Mesenteric fat pad (tissue), 1 donor: ENCODE results near the gene UBE2I. TPM values are rescaled to one million over a fixed set of nuclear protein-coding genes. Genes with fewer than 3 reads are reported as not detected.
"Not testable (repeated sequence)": the region's sequence is repeated elsewhere in the genome, so short reads cannot be mapped to it uniquely, and the experiment has no call there.

ENCODE experiments used
- DNase-seq: peaks from one replicate; pipeline ENCODE4 v3.0.0-alpha.2; 2020; ENCODE audit warnings: low spot score
- long read RNA-seq: library from polyadenylated mRNA; unstranded; transcript quantifications from one replicate; pipeline ENCODE4 v2.0.0, GENCODE V29; 2020
- total RNA-seq: library from RNA; stranded (reverse); fragmentation: NEBNext Ultra II Directional; extraction: Animal tissue kit (Norgen Biotek cat#: 25700); gene quantifications from one replicate; pipeline ENCODE4 v1.2.1, GENCODE V29; 2021
- donor health status: DM: yes; HTN: yes; CAD: no.

UBE2I gene
- 91.9 TPM for total RNA-seq
- long read RNA-seq, transcript UBE2I-203 (7 exons, 2,976 nt), result major isoform, 129 of 176 reads
- long read RNA-seq, transcript UBE2I-212 (1 exons, 2,642 nt), result minor isoform, 5 of 176 reads
- long read RNA-seq, transcript UBE2I-208 (4 exons, 1,771 nt), result minor isoform, 8 of 176 reads
- long read RNA-seq, partial matches to known transcripts, result 10 of 176 reads
- long read RNA-seq, other reads (novel, unspliced or antisense), result 19 of 176 reads

GRCh38 chr16:1308977-1309885 is at the start of gene UBE2I:
TSS of gene UBE2I (plus strand) at chr16:1309636. CDS start at chr16:1314031, 4,395 bp downstream.
- peak; percentile 98 for DNase-seq

- DNase-seq, result no peak
Measured at GRCh38 chr16:1259760-1260068, 49.7 kb upstream of the UBE2I start.

- no peak for DNase-seq
Measured at GRCh38 chr16:1260101-1260680, 49.2 kb upstream of the UBE2I start.

GRCh38 chr16:1261131-1261892 is 48.1 kb upstream of the UBE2I start:
- DNase-seq, result no peak

- no peak for DNase-seq
Measured at GRCh38 chr16:1262210-1262845, 47.1 kb upstream of the UBE2I start.

DNA sequence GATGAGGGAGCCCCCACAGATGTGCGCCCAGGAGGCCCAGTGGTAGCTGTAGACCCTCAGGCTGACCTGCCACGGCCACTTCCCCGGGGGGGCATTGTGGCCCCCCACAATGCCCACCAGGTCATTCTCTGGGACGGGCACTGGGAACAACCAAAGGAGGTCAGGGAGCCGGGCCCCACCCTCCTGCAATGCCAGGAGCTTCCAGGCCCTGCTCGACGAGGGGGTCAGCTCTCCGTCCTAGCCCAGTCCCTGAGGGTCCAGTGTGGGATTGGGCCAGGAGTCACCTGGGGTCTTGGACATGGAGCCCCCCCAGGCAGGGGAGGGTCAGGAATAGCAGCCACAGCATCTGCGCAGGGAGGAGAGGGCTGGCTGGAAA is 46.6 kb upstream of the UBE2I start:
- no peak for DNase-seq

DNA sequence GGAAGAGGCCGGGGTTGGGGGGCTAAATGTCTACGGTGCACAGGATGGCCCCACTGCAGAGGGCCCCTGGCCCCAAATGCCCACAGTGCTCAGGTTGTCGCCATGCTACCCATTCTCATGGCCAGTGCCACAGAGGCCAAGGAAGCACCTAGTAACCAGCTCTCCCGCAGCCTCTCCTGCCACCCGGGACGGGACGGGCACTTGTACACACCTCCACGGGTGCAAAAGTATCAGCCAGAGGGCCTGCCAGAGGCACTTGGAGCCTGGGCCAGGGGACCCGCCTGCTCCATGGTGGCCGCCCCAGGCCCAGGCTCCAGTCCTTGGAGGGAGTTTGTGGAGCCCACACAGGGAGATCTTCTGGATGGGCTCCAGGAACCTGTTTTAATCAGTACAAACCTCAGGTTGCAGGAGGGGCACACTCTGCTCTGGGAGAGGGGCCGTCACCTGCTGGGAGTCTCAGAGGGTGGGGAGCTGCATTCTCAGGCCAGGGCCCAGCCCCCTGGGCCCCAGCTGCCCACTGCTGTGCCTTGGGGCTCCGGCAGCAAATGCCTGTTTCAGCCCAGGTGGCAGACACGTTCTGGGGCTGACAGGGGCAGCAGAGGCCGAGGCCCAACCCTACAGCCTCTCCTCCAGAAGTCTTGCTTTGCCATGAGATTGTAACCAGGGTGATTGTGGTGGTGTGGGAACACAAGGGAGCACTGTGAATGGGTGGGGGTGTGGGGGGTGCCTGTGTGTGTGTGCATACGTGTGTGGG is 45.7 kb upstream of the UBE2I start:
- DNase-seq, result no peak

DNA sequence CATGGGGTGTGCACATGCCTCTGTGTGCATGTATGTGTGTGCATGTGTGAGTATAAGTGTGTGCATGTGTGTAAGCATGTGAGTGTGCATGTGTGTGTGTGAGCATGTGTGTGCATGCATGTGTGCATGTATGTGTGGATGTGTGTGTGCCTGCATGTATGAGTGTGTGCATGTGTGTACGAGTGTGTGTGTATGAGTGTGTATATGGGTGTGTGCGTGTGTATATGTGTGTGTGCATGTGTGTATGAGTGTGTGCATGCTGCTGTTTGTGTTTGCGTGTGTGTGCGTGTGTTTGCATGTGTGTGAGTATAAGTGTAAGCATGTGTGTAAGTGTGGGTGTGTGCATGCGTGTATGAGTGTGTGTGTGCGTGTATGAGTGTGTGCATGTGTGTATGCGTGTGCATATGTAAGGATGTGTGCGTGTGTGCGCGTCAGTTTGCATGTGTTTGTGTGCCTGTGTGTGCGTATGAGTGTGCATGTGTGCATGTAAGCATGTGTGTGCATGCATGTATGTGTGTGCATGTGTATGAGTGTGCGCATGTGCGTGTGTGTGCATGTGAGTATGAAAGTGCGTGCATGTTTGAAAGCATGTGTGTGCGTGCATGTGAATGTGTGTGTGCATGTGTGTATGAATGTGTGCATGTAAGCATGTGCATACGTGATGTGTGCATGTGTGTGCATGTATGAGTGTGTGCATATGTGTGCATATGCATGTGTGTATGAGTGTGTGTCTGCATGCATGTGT is 44.9 kb upstream of the UBE2I start:
- no peak for DNase-seq

GRCh38 chr16:1265090-1265630 is 44.3 kb upstream of the UBE2I start:
- DNase-seq, result no peak

DNA sequence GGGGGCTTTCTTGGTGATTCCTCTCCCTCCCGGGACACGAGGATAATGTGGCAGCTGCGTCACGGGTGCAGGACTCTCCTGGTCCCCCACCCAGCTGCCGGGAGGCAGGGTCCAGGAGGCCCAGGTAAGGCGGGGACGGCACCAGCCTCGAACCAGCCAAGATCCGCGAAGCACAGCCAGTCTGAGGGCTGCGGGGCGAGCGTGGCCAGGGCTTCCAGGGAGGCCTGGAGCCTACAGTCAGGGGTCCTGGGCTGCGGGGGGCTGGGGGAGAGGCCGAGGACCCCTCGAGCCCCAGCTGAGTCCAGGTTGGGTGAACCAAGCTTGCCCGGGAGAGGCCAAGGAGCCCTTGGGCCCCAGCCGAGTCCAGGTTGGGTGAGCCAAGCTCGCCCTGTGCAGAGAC is 43.6 kb upstream of the UBE2I start:
- DNase-seq, result no peak

DNA sequence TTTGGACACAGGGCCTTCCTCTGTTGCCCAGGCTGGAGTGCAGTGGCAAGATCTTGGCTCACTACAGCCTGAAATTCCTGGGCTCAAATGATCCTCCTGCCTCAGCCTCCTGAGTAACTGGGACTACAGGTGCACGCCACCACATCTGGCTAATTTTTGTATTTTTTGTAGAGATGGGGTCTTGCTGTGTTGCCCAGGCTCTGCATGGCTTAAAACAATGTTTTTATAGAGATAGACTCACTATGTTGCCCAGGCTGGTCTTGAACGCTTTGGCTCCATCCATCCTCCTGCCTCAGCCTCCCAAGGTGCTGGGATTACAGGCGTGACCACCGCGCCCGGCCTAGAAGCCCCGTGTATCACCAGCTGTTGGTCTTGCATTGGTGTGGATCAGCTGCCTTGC is 40.0 kb upstream of the UBE2I start:
- DNase-seq, result not testable (repeated sequence)

DNA sequence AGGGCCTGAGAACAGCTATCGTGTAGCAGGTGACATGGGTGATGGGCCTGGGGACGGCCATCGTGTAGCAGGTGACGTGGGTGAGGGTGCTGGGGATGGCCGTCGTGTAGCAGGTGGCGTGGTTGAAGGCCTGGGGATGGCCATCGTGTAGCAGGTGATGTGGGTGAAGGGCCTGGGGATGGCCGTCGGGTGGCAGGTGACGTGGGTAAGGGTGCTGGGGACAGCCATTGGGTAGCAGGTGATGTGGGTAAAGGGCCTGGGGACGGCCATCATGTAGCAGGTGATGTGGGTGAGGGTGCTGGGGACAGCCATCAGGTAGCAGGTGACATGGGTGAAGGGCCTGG is 38.1 kb upstream of the UBE2I start:
- DNase-seq, result no peak

GRCh38 chr16:1271724-1272413 is 37.6 kb upstream of the UBE2I start:
- DNase-seq, result not testable (repeated sequence)

DNA sequence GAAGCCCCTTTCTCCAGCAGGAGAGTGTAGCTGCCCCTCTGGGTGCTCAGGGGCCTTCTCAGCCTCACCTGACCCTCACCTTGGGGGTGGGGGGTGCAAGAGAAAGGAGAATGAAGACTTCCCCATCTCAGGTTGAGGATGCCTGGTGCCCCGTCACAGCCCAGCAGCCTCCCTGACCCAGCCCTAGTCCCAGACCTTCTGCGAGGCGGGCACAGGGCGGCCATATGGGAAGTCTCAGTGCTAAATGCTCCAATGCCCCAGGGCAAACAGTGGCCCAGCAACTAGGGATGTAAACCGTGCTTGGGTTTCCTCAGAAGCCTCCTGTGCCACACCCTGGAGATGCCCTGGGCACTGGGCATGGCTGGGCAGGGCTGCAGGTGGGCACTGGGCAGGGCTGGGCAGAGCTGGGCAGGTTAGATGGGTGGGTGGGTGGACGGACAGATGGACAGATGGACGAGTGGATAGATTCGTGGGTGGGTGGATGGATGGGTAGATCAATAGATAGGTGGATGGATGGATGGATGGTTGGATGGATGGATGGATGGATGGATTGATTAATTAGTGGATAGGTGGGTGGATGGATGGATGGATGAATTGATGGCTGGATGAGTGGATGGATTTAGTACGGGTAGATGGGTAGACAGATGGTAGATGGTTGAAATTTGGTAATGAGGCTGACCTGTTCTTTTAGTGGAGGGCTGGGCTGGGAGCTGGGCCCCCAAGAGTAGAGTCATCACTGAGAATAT is 36.8 kb upstream of the UBE2I start:
- no peak for DNase-seq

GRCh38 chr16:1273816-1274215 is 35.6 kb upstream of the UBE2I start:
- no peak for DNase-seq

DNA sequence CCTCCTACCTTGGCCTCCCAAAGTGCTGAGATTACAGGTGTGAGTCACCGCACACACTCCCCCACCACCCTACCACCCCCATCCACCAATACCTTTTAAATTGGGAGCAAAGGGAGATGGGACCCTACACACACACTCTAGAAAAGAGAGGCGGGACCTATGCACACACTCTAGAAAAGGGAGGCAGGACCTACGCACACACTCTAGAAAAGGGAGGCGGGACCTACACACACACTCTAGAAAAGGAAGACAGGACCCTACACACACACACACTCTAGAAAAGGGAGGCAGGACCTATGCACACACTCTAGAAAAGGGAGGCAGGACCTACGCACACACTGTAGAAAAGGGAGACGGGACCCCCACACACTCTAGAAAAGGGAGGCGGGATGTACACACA is 34.7 kb upstream of the UBE2I start:
- no peak for DNase-seq

DNA sequence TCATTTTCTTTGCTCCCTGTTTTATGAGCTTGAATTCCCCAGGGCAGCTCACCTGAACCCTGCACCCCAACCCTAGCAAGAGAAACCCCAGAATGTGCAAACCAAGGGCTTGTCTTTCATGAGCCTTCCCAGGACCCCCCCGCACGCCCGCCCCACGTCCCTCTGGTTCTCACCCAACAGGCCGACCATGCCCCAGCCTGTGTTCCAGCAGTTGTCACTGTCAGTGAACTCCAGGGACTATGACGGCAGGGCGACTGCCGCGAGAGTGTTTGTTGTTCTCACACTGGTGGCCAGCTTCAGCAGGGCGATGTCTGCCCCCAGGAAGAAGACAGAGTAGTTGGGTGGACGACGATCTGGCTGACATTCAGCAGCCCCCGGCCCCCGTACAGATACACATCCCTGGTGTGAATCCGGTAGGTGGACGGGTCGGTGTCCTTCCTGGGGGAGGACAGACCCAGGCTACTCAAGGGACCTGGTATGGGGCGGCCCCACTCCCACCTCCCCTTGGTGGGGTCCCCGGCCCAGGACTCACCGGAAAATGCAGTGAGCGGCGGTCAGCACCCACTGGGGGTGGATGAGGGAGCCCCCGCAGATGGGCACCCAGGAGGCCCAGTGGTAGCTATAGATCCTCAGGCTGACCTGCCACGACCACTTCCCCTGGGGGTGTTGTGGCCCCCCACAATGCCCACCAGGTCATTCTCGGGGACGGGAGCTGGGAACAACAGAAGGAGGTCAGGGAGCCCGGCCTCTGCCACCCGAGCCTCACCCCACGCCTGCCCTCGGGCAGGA is 33.5 kb upstream of the UBE2I start:
- no peak for DNase-seq

DNA sequence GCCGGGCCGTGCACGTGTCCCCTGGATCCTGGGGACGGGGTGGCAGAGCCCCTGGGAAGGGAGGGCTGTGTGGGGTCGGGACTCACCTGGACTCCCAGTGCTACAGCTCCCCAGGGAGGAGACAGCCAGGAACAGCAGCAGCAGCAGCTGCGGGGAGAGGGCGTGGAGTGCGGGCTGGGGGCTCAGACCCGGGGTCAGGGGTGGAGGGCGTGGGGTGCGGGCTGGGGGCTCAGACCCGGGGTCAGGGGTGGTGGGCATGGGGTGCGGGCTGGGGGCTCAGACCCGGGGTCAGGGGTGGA is 32.9 kb upstream of the UBE2I start:
- DNase-seq, result no peak
